ENCODE results near the gene ABCA9.
"Not testable (repeated sequence)": the region's sequence is repeated elsewhere in the genome, so short reads cannot be mapped to it uniquely, and the experiment has no call there.

The ABCA9 gene

GRCh38 chr17:69015631-69016030, 45.1 kb downstream of the ABCA9 start:
- Histone ChIP-seq H3K4me1 (ENCODE audit: control insufficient read depth in 1 of 2, insufficient read depth in 1 of 2, low read depth in 1 of 2, low read length in 1 of 2) (no peaks in the 10 kb centered on the region), H3K27ac (no peak overlapping the region), H3K36me3 (no peaks in the 10 kb centered on the region), H3K27me3 (no peaks in the 10 kb centered on the region), H3K9me3 (no peaks in the 10 kb centered on the region), H3K4me3 (ENCODE audit: low read depth in 1 of 2, low read length in 1 of 2) (no peak overlapping the region)
- TF ChIP-seq CTCF (IDR thresholded peaks at IDR 0.05): no peak

DNA sequence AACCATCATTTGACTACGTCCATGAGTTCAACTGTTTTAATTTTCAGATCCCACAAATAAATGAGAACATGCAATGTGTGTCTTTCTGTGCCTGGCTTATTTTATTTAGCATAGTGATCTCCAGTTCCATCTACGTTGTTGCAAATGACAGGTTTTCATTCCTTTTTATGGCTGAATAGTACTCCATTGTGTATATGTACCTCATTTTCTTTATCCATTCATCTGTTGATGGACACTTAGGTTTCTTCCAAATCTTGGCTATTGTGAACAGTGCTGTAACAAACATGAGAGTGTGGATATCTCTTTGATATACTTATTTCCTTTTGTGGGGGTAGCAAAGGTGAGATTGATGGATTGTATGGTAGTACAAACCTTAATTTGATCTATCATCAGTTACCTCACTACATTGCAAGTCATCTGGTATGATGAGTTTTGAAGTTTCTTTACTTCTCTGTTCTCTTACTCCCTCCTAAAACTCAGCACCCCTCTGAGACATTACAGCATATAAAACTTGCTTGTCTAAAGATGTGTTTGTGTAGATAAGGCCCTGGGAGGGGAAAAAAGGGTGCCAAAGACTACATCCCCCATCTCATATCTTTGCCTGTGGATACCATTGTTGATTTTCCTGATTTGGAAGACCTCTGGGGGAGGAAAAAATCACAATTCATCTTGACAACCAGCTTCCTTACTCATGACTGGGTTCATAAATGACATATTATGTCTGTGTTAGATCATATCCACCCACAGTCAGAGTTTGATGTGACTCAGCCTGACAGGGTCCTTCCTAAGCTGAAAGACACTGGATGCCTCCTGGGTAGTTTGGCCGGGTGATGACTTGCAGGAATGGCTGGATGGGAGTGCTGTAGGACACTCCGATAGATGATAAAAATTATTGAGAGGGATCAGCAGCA, 47.6 kb downstream of the ABCA9 start:
- Histone ChIP-seq H3K27me3 (no peaks in the 10 kb centered on the region), H3K36me3 (no peaks in the 10 kb centered on the region)

DNA sequence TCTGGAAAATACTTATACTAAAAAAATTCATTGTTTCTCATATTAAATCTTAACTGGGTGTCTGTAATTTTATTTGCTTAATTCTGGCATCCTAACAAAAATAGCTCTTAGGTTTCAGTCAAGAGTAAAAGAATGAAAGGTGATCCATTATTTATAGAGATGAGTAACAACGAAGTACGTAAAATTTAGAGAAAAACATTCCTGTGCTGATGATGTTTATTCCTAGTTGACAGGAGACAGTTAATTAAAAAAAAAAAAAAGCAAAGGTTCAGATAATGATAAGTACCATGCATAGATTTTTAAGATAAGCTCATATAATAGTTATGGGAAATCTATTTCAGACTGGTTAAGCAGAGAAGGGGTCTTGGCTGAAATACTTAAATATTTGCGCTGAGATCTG, 50.8 kb downstream of the ABCA9 start:
- H3K27me3 ChIP-seq: no peaks in the 10 kb centered on the region
- H3K4me3 ChIP-seq (ENCODE audit: low read depth in 1 of 2, low read length in 1 of 2): no peak overlapping the region
- no peak overlapping the region for H3K27ac ChIP-seq
- no peaks in the 10 kb centered on the region for H3K9me3 ChIP-seq
- no peaks in the 10 kb centered on the region for H3K4me1 ChIP-seq (ENCODE audit: control insufficient read depth in 1 of 2, insufficient read depth in 1 of 2, low read depth in 1 of 2, low read length in 1 of 2)
- TF ChIP-seq CTCF (IDR thresholded peaks at IDR 0.05): no peak
- H3K36me3 ChIP-seq: no peaks in the 10 kb centered on the region

More for the DNA sequence above, 47.6 kb downstream of the ABCA9 start:
- no peaks in the 10 kb centered on the region for H3K4me1 ChIP-seq (ENCODE audit: control insufficient read depth in 1 of 2, insufficient read depth in 1 of 2, low read depth in 1 of 2, low read length in 1 of 2)
- H3K27ac ChIP-seq: no peak overlapping the region
- no peak overlapping the region for H3K4me3 ChIP-seq (ENCODE audit: low read depth in 1 of 2, low read length in 1 of 2)
- TF ChIP-seq CTCF (IDR thresholded peaks at IDR 0.05): no peak
- no peaks in the 10 kb centered on the region for H3K9me3 ChIP-seq

- H3K4me1 ChIP-seq (ENCODE audit: control insufficient read depth in 1 of 2, insufficient read depth in 1 of 2, low read depth in 1 of 2, low read length in 1 of 2); H3K9me3 ChIP-seq; H3K27me3 ChIP-seq; H3K27ac ChIP-seq; H3K36me3 ChIP-seq; H3K4me3 ChIP-seq (ENCODE audit: low read depth in 1 of 2, low read length in 1 of 2): not testable (repeated sequence)
These were observed 56.0 kb downstream of the ABCA9 start for GRCh38 chr17:69004759-69005158.

DNA sequence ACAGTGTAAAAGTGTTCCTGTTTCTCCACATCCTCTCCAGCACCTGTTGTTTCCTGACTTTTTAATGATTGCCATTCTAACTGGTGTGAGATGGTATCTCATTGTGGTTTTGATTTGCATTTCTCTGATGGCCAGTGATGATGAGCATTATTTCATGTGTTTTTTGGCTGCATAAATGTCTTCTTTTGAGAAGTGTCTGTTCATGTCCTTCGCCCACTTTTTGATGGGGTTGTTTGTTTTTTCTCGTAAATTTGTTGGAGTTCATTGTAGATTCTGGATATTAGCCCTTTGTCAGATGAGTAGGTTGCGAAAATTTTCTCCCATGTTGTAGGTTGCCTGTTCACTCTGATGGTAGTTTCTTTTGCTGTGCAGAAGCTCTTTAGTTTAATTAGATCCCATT, 61.0 kb downstream of the ABCA9 start:
- H3K27me3 ChIP-seq; H3K4me1 ChIP-seq (ENCODE audit: control insufficient read depth in 1 of 2, insufficient read depth in 1 of 2, low read depth in 1 of 2, low read length in 1 of 2); H3K4me3 ChIP-seq (ENCODE audit: low read depth in 1 of 2, low read length in 1 of 2); H3K27ac ChIP-seq; H3K36me3 ChIP-seq; H3K9me3 ChIP-seq: not testable (repeated sequence)

DNA sequence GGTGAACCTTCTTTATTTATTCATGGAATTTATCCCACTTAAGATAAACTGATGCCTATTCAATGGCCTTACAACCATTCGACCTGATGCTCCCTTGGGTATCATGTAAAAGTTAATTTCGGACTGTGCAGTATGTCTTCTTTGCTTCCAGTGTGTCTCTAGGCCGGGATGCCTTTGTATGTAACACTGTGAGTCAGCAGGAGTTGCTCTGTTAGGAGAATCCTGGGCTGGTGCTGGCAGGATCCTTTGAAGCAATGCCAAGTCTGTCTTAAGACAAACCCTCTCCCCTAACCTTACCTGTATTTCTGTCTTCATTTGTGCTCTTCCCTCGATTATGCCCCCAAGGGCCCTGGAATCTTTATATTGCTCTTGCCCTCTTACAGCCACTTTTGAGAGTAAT, 67.6 kb downstream of the ABCA9 start:
- TF ChIP-seq CTCF (IDR thresholded peaks at IDR 0.05): no peak
- H3K9me3 ChIP-seq: no peaks in the 10 kb centered on the region
- no peaks in the 10 kb centered on the region for H3K36me3 ChIP-seq
- no peak overlapping the region for H3K27ac ChIP-seq
- no peaks in the 10 kb centered on the region for H3K4me1 ChIP-seq (ENCODE audit: control insufficient read depth in 1 of 2, insufficient read depth in 1 of 2, low read depth in 1 of 2, low read length in 1 of 2)
- H3K4me3 ChIP-seq (ENCODE audit: low read depth in 1 of 2, low read length in 1 of 2): no peak overlapping the region
- H3K27me3 ChIP-seq: no peaks in the 10 kb centered on the region

Measured in neutrophil (primary cell).